HL-60/S4 treated with retinoic acid at 250 ng/mL for 4 days and 3 days (cell line): Measurements from ENCODE around the gene CTIF.

Experiments
- in situ Hi-C: fragments of 300-500 bp; cut with MboI; formaldehyde crosslinking; loops from 2 replicates; pipeline ENCODE4 v1.7.0; 2022; ENCODE audit warnings: low sequenced_read_pairs

The CTIF gene

DNA sequence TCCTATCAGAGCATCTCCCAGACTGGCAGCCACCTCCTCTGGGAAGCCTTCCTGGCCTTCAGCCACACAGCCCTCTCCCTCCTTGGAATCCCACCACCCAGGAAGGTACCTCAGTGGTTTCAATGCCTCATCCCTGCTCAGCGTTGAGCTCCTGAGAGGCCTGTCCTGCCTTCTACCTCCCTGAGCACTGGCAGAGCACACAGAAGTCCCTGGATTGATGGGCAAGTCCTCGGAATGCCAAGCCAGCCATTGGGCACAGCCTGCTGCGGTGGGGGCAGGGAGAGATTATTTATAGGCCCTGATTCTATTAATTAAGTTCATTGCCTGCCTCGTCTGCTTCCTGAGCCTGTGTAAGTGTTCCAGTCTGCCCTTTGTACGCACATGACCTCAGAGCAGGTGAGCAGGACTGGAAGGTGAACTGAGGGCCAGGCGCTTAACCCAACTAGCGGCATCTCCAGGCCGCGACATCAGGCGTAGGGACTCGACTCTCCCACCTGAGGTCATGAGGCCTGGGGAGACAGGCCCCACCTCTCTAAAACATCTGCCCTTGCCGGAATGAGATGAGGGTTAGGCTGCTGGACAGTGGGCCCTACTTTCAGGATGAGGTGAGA is 348.6 kb downstream of the CTIF start:
- in situ Hi-C loops: no loop called here

DNA sequence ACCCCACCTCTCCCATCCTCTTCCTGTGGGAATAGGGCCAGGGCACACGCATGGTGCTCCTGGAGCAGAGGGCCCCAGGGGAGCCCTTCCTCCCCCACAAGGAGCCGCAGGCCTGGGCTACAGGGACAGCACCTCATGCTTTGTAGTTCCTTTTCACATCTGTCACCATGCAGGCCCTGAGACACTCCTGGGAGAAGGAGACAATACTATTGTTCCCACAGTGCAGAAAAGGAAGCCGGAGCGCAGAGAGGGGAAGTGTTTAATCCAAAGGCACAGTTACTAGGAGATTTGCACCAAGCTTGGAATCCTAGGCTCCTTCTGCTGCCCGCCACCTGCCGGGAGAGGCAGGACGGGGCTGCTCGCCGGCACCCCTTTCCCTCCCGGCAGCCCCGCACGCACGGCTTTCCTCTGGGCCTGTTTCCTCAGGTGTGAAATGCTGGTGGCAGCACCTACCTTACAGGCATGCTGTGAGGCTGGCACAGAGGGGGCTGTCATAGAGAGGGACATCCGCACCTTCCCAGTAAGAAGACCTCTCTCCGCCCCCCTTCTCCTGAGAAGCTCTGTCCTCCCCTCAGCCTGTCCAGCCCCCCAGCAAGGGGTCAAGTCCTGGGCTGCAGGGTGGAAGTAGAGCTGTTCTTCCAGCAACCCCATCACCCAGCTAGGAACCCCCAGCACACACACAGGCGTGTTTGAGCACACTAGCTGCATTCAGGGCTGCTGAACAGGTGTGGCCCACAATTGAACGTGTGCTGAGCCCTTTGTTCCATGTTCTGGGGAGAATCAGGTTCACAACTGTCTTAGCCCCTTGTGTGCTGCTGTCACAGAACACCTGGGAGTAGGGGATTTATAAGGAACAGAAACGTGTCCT is 349.3 kb downstream of the CTIF start:
- in situ Hi-C loops: no loop called here

DNA sequence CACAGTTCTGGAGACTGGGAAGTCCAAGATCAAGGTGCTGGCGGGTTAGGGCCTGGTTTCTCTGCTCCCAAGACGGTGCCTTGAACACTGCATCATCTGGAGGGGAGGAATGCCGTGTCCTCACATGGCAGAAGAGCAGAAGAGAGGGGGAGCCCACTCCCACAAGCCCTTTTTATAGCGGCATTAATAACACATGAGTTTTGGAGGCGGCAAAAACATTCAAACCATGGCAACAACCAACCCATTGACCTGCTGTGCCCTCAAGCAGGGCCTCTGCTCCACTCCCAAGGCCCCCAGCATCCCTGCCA is 349.9 kb downstream of the CTIF start:
- in situ Hi-C loops: no loop called here

DNA sequence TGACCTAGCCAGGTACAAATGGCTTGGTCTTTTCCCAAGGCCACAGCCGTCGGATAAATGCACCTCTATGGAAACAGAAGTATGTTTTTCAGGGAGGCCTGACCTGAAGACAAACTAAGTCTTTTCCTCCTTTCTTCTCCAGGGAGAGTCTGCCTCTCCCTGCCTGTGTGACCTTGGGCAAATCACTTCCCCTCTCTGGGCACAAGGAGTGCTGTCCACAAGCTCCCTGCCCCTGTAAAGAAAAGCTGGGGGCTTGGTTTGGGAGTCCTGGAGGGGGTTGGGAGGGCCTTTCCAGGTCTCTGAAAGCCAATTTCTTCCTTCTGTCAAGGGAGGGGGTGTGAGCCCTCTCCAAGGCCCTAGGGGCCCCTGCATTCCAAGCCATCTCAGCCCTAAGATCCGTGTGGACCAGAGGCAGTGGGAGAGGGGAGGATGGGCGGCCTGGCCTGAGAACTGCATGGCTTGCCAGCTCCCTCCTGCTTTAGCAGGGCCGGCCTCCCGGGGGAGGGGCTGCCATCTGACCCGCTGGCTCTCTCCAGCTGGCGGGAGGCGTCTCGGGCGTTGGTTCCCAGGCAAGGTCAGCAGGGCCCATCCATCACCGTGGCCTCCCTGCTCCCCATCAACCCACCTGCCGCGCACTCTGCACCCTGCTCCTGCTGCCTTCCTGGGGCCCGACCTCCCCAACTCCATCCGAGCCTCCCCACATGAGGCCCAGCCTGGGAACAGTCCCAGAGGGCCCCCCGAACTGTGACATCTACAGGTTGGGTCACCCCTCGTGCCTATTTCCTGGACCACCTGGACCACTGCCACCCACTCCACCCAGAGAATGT is 350.5 kb downstream of the CTIF start:
- in situ Hi-C loops: no loop called here

DNA sequence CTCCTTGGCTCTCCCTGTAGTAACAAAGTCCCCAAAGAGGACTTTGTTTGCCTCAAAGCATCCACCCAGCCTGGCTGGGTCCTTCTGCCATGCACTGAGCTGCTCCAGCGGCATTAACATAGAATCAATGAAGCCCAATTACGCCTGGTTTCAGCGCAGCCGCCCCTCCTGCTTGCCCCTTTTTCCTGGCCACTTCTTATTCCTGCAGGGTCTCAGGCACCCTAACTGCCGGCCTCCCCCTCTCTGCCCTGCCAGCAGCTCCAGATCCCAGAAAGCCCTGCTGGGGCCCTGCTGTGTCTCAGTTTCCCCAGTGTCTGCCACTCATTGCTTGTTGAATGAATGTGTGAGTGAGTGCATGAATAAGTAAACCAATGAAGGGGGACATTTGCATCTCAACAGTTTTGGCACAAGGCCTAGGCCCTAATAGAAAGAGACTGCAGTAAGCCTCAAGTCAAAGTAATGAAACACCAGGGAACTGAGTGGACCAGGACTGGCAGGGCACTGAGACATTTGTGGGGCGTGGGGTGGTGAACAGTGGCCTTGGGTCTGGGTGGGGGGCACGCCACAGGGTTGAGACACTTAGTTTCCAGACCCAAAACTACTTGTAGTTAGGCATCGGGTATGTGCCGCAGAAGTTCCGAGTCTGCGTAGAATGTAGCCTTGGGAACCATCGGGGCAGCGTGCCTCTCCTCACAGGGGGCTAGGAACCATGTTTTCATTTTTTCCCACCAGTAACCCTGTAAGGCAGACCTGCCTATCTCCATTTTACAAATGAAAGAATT is 351.3 kb downstream of the CTIF start:
- in situ Hi-C loops: no loop called here

DNA sequence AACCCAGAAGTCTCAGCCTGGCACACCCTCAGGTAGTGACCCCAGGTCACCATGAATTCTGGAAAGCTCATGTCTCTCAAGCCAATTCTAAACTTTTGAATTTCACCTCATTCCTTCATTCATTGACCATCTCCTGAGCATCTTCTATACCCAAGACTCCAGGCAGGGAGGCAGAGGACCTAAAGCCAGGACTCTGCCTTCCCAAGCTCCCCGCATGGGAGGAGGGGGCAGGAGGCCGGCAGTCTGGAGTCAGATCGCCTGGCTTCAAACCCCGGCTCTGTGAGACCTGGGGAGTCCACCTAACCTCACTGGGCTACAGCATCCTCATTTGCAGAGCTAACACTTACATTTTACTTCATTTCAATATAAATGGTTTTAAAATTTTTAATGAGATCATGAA is 352.9 kb downstream of the CTIF start:
- in situ Hi-C loops: no loop called here

DNA sequence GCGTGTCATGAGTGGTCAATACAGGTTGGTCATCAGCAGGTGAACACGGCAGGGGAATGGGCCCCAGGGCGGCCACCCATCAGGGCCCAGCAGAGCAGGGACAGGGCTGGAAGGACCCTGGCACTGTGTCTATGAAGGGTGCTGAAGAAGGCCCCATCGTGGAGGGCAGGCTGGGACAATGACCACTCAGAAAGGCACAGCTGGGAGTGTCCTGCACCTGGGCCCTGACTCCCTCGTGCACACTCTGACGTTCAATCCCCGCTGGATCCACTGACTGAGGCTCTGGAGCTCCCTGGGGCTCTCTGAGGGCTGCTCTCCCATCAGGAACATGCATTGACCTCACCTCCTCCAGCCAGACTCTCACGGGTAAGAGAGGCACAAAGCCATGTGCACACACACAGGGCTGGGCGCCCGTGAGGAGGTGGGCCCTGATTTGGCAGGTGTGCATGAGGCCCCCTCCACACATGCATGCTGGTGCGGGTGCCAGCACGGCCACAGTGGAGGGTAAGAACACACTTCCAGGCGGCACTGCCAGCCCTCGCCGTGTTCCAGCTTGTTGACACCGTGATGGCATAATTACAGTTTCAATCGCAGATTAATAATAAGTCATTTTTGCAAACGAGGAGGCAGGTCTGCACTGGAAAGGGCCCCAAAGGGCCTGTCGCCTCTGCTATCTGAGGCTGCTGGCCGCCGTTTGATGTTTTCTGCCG is 353.5 kb downstream of the CTIF start:
- in situ Hi-C loops: no loop called here

DNA sequence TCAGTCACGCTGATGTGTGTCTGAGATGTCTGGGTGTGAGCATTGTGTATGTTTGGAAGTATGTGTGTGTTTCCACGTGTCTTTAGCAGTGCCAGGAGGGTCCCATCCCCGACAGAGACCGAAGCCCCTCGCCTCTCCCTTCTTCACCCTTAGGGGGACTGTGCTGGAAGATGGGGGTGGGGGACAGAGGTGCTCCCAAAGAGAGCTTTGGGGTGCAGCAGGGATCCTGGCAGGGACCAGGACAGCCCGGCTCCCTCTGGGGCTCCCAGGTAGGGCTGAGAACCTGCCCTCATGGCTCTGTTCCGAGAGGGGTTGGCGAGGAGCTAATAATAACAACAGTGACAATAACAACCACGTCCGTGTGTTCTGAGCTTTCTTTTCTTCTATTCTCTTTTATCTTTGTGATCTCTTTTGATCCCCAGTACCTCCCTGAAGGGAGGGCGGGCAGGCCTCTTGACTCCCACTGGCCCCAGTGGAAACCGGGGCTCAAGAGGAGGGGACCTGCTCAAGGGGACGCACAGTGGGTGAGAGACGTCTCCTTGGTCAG is 354.3 kb downstream of the CTIF start:
- in situ Hi-C loops: no loop called here

DNA sequence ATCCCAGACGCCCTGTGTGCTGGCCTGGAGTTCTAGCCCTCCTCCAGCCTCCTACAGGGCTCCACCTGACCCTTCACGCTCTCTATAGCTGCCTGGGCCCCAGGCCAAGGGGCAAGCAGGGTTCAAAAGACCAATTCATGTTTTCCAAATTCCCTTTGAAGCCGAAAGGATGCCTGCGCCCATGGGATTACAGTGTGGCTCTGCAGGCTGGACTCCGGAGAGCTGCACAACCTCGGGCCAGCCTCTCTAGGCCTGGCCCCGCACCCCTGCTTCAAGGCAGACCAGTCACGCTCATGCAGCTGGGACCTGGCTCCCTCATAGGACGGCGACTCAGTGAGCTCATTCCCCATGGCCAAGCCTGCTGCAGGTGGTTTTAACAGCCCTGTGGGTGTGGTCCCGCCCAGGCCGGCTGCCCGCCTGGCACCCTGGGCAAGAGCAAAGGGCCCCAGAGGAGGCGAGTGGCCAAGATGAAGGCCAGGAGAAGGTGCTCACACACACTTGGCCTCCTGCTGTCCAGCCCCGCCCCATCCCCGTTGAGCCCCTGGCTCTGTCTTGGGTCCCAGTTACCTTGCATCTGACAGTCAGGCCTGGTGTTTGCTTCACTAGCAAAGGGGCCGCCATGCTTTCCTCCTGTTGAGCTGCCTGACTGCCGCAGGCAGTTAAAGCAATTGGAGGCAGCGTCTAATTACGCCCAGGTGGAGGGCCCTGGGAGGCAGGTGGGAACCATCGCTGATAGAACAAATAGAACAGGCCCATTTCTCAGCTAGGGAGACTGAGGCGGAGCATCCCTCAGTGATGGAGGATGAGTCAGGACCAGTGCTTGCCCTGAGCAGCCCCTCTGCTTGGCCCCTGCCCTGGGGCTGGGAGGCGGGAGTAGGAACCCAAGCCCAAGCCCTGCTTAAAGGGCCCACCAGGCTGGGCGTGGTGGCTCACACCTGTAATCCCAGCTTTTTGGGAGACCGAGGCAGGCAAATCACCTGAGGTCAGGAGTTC is 355.1 kb downstream of the CTIF start:
- in situ Hi-C loops: no loop called here

DNA sequence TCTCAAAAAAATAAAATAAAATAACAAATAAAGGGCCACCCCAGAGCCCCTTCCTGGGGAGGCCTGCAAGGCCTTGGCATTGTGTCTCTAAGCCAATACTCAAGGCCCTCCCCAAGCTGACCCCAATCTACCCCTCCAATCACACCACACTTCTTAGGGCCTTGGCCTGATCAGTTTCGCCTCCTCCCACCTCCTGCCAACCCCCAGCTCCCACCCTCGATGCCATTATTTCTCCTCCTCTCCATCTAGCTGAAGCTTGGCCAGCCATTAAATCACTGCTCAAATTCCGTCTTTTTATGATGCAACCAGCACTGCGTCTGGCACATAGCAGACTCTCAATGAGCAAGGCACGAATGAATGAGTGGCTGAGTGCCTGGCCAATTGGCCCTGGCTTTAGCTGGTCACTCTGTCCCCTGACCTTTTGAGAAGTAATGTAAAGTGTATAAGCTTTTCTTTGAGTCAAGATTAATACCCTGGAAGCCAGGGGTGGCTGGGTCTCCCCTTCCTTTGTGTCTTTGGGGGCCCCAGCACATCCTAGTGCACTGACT is 356.0 kb downstream of the CTIF start:
- in situ Hi-C loops: no loop called here

DNA sequence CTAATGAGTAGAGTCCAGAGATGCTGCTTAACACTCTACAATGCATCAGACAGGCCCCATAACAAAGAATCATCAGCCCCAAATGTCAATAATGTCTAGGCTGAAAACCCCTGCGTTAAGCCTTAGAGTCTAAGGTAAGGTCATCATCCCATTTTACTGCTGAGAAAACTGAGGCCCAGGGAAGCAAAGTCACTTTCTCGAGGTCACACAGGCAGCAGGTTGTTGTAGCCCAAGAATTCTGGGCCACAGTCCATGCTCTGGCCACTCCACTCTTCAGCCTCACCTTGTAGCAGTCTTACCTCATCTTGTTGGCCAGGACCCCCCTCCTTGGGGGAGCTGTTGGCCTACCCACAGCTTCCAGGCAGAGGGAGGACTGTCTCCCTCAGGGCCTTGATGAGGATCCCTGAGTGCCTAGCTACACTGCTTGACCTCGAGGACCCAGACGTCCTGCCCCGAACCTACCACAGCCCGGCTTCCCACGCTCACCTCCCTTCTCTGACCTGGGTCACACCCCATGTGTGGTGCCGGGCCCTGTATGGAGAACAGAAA is 357.6 kb downstream of the CTIF start:
- in situ Hi-C loops: no loop called here

DNA sequence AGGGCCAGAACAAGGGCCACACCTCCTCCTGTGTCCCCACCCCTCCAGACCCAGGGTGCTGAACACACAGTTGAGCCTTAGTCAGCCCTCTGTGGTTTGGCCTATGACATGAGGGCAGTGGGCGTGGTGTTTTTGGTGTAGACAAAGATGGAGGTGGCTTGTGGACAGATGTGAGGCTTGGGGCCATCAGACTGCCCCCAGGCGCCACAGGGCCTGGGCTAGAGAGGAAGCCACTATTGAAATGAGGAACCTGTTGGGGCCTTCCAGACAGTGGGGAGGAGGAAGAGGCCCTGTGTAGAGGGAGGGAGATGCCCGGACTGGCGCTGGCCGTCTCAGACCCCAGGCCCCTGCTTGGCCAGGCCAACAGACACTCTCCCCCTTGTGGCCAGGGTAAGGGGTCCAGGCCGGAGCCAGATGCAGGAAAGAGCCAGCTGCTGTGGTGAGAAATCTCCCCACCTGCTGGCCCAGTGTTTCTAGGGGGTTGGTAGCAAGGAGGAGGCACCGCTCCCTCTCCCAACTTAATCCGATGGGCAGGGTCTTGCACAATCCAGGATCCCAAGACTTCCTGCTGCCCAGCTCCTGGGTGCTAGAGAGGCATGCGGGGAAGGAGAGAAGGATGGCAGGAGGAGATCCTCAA is 358.2 kb downstream of the CTIF start:
- in situ Hi-C loops: no loop called here

DNA sequence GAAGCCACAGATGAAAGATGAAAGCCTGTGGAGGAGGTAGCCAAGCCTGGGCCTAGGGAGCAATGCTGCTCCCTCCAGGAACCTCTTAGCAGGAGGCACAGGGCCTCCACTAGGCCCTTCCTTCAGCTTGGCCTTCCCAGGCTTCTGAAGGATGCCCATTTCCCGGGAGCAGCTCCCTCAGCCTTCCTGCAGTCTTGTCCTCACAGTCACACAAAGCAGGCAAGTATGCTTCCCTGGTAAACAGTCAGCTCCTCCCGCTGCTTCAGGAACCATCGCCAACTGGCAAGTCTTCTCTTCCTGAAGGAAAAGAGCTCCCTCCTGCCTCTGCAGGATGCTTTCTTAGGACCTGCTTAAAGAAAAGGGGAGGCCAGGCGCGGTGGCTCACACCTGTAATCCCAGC is 358.7 kb downstream of the CTIF start:
- in situ Hi-C loops: no loop called here

DNA sequence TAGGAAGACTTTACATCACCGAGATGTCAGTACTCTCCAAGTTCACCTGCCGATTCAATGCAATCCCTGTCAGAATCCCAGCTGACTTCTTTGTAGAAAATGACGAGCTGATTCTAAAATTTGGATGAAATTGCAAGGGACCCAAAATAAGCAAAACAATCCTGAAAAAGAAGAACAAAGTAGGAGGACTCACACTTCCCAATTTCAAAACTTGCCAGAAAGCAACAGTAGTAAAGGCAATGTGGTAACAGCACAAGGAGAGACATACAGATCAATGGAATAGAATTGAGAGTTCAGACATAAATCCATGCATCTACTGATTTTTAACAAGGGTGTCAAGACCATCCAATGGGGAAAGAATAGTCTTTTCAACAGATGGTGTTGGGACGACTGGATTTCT is 359.7 kb downstream of the CTIF start:
- in situ Hi-C loops: no loop called here

DNA sequence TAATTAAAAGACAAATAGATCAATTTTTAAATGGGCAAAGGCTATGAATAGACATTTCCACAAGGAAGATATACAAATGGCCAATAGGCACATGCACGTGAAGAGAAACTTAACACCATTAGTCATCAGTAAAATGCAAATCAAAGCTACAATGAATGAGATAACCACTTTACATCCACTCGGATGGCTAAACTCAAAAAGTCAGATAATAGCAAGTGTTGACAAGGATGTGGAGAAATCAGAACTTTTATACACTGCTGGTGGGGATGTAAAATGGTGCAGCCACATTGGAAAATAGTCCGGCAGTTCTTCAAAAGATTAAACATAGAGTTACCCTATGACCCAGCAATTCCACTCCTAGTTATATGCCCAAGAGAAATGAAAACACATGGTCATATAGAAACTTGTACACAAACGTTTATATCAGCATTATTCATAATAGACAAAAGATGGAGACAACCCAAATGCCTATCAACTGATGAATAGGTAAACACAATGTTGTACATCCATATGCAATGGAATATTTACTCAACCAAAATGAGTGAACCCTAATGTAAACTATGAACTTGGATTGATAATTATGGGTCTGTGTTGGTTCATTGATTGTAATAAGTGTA is 360.8 kb downstream of the CTIF start:
- in situ Hi-C loops: no loop called here

DNA sequence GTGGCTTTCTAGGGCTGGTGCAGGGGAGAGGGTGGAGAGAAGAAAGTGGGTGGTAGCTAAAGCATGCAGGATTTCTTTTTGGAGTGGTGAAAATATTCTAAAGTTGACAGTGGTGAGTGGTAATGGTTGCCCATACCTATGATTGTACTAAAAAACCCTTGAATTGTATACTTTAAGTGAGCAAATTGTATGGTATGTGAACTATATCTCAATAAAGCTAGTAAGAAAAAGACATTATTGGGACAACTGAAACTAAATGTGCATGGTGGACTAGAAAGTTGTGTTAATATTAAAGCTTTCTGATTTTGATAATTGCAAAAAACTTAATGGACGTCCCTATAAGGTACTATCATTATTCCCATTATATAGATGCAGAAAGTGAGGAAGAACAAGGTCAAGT is 361.6 kb downstream of the CTIF start:
- in situ Hi-C loops: no loop called here

DNA sequence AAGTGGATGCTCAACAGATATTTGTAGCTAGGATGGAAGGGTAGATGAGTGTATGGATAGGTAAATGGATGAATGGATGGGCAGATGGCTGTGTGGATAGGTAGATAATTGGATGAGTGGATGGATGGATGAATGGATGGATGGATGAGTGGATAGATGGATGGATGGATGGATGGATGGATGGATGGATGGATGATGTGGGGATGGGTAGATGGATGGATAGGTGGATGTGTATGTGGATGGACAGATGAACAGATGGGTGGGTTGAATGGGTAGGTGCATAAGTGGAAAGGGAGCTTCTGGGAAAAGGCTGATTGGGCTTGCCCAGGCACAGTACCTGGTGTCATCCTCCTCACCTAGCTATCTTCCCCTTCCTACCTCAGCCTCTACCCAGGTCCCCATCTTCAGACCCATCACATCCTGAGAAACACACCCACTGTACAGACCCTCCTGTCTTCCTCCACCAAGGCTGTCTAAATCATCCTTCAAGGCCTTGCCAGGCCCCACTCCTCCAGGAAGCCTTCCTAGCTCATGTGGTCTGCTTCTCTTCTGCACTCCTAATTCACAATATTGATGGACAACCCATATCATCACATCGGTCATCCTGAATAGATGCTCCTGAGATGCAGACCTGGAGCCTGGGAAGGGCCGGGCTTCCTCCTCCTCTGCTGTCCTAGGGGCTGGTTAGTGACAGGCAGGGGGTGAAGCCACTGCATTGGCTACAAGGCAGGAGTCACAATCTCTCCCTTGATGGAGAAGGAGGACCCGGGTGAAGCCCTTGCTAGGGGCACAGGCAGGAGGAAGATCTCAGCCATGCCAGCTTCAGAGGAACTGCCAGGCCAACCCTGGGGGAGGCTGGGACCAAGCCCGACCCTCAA is 362.6 kb downstream of the CTIF start:
- in situ Hi-C loops: no loop called here
